ENCODE data around the gene KLHL29.

The KLHL29 gene

GRCh38 chr2:23497536-23497935 lies 112.6 kb downstream of the KLHL29 start:
- no peak for DNase-seq

- DNase-seq: no peak
Measured at GRCh38 chr2:23498943-23499342, 114.0 kb downstream of the KLHL29 start.

GRCh38 chr2:23499439-23499838 lies 114.5 kb downstream of the KLHL29 start:
- no peak for DNase-seq

GRCh38 chr2:23500836-23501235 lies 115.9 kb downstream of the KLHL29 start:
- no peak for DNase-seq

GRCh38 chr2:23502096-23502495 lies 117.1 kb downstream of the KLHL29 start:
- DNase-seq: no peak

- no peak for DNase-seq
Measured at GRCh38 chr2:23503097-23503496, 118.1 kb downstream of the KLHL29 start.

- DNase-seq: no peak
Measured at GRCh38 chr2:23503682-23504081, 118.7 kb downstream of the KLHL29 start.

- DNase-seq: no peak
Measured at GRCh38 chr2:23504591-23504990, 119.6 kb downstream of the KLHL29 start.

GRCh38 chr2:23505218-23505983 lies 120.4 kb downstream of the KLHL29 start:
- DNase-seq: no peak

GRCh38 chr2:23505984-23506380 lies 121.0 kb downstream of the KLHL29 start:
- DNase-seq: no peak

- DNase-seq: no peak
Measured at GRCh38 chr2:23506531-23507266, 121.7 kb downstream of the KLHL29 start.

GRCh38 chr2:23507267-23508065 lies 122.5 kb downstream of the KLHL29 start:
- DNase-seq: no peak

- DNase-seq: no peak
Measured at GRCh38 chr2:23508066-23508390, 123.0 kb downstream of the KLHL29 start.

GRCh38 chr2:23509103-23509502 lies 124.1 kb downstream of the KLHL29 start:
- no peak for DNase-seq

GRCh38 chr2:23509596-23510292 lies 124.8 kb downstream of the KLHL29 start:
- no peak for DNase-seq

- no peak for DNase-seq
Measured at GRCh38 chr2:23510471-23510870, 125.5 kb downstream of the KLHL29 start.

- no peak for DNase-seq
Measured at GRCh38 chr2:23512778-23513177, 127.8 kb downstream of the KLHL29 start.

- no peak for DNase-seq
Measured at GRCh38 chr2:23513245-23513871, 128.4 kb downstream of the KLHL29 start.

- DNase-seq: no peak
Measured at GRCh38 chr2:23513872-23514793, 129.2 kb downstream of the KLHL29 start.

- DNase-seq: no peak
Measured at GRCh38 chr2:23516520-23517256, 131.7 kb downstream of the KLHL29 start.
